Left lung (tissue), 10 donors: ENCODE data around the gene ICOS. TPM values are rescaled to one million over a fixed set of nuclear protein-coding genes. Genes with fewer than 3 reads are reported as not detected.

Experiments used
- ATAC-seq: fragments of 200-7000 bp; cut with Tn5 transposase; one replicate; pipeline ENCODE4 v1.9.1; 2020; ENCODE audit warnings: moderate library complexity
- DNase-seq, 4 donors: peaks; one replicate each; pipeline ENCODE4 v3.0.0-alpha.2; 2013 to 2020
- H3K27ac ChIP-seq, 2 donors: fragments of 200-600 bp; sonication (generic) in 1 of 2; one replicate each; pipeline versions ENCODE4 v1.5.0 to v1.8.0; 2020 to 2021
- H3K27me3 ChIP-seq, 2 donors: fragments of 200-600 bp; sonication (generic) in 1 of 2; one replicate each; pipeline versions ENCODE4 v1.5.0 to v1.8.0; 2020 to 2021
- H3K36me3 ChIP-seq, 2 donors: fragments of 200-600 bp; sonication (generic) in 1 of 2; one replicate each; pipeline versions ENCODE4 v1.5.0 to v1.8.0; 2020 to 2021
- H3K4me1 ChIP-seq, 2 donors: fragments of 200-600 bp; one replicate each; pipeline ENCODE4 v1.8.0; 2021
- H3K4me3 ChIP-seq, 2 donors: fragments of 200-600 bp; sonication (generic) in 1 of 2; one replicate each; pipeline versions ENCODE4 v1.5.0 to v1.8.0; 2020 to 2021; ENCODE audit warnings: mild to moderate bottlenecking in 1 of 2
- H3K9me3 ChIP-seq, 2 donors: fragments of 200-600 bp; sonication (generic) in 1 of 2; one replicate each; pipeline versions ENCODE4 v1.5.0 to v1.8.0; 2020 to 2021
- intact Hi-C, 2 donors: fragments of 100-400 bp; cut with DNase I; formaldehyde crosslinking; loops; one replicate each; pipeline versions ENCODE4 v1.11.2 to v1.14.2; 2022
- polyA plus RNA-seq, 6 donors: library from polyadenylated mRNA; unstranded; fragments of 120-200 nt; gene quantifications; one replicate each; pipeline ENCODE4 v1.2.1, GENCODE V29; 2013; ENCODE audit not compliant: insufficient read length in 6 of 6
- total RNA-seq, 2 donors: library from RNA; stranded (reverse); fragmentation: NEBNext Ultra II Directional; extraction: Animal tissue kit (Norgen Biotek cat#: 25700); gene quantifications; one replicate each; pipeline ENCODE4 v1.2.1, GENCODE V29; 2021
- TF ChIP-seq, protein P1 (sequence below), 2 donors: fragments of 200-600 bp; sonication (generic) in 1 of 2; IDR thresholded peaks; one replicate each; pipeline versions ENCODE4 v1.5.0 to v1.8.0; 2021; ENCODE audit warnings: antibody characterized with exemption in 2 of 2
- donor health status: DM: no; HTN: yes; CAD: no.
- donor health status: DM: no; HTN: no; CAD: no.

The ICOS gene
- total and polyA plus RNA-seq, 8 donors, result 0.04 to 0.71 (median 0.16) TPM; not detected in 2

DNA sequence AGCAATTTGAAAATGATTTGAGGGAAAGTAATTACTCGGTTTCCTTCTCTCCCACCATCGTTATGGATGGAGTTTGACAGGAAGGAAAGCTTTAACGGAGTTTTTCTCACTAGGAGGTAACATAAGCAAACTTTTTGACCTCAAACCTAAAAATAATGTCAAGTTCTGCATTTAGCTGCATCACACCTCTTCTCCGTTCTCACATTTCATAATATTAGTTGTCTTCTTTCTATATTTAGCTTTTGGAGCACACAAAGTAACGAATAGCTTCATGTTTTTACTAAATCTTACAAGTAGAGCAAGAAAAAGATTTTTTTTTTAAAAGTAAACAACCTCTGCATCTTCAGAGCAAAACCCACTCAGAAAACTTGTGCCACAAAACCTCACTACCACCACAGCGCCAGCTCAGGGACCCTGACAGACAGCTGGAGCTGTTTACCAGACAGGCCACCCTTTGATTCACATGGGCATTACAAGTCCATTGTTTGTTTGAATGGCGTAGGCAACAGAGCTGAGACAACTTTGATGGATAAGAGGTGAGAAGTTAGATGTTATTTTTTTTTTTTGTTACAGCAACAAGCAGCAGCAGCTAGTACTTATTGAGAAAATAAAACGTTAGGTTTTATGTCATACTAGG lies 21.9 kb upstream of the ICOS start:
- DNase-seq (no peak), ATAC-seq (no peak)
- Histone ChIP-seq H3K27ac (no peak overlapping the region), H3K4me3 (no peak overlapping the region), H3K4me1 (peaks cover 0 to 2% of the 10 kb centered on the region in 2 donors), H3K9me3 (no peaks in the 10 kb centered on the region), H3K27me3 (no peaks in the 10 kb centered on the region), H3K36me3 (no peaks in the 10 kb centered on the region)
- intact Hi-C loops, result no loop called here
- TF ChIP-seq, protein P1, sequence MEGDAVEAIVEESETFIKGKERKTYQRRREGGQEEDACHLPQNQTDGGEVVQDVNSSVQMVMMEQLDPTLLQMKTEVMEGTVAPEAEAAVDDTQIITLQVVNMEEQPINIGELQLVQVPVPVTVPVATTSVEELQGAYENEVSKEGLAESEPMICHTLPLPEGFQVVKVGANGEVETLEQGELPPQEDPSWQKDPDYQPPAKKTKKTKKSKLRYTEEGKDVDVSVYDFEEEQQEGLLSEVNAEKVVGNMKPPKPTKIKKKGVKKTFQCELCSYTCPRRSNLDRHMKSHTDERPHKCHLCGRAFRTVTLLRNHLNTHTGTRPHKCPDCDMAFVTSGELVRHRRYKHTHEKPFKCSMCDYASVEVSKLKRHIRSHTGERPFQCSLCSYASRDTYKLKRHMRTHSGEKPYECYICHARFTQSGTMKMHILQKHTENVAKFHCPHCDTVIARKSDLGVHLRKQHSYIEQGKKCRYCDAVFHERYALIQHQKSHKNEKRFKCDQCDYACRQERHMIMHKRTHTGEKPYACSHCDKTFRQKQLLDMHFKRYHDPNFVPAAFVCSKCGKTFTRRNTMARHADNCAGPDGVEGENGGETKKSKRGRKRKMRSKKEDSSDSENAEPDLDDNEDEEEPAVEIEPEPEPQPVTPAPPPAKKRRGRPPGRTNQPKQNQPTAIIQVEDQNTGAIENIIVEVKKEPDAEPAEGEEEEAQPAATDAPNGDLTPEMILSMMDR (IDR thresholded peaks at IDR 0.05), result no peak

DNA sequence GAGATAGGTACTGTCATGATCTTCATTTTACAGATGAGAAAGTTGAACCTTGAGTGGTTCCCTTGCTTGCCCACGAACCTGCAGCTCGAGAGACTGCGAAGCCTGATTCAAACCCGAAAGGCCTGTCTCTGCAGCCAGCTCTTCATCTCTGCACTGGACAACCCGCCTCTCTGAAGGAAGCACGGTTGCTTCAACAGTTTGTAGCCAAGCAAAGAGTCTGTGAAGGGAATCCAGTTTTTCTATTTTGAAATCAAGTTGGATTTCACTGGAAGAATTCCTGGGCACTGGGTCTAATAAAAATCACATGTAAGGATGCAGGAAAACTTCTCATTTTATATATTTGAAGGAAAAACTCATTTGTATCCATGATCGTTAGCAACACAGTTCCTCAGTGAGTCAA lies 21.3 kb upstream of the ICOS start:
- ATAC-seq, result peak; percentile 31
- TF ChIP-seq, protein P1 (IDR thresholded peaks at IDR 0.05), result no peak
- intact Hi-C loops, result no loop called here
- no peak overlapping the region for H3K4me3 ChIP-seq
- no peaks in the 10 kb centered on the region for H3K9me3 ChIP-seq
- DNase-seq, result no peak
- H3K4me1 ChIP-seq, result no peaks in the 10 kb centered on the region
- no peak overlapping the region for H3K27ac ChIP-seq
- no peaks in the 10 kb centered on the region for H3K27me3 ChIP-seq
- no peaks in the 10 kb centered on the region for H3K36me3 ChIP-seq

DNA sequence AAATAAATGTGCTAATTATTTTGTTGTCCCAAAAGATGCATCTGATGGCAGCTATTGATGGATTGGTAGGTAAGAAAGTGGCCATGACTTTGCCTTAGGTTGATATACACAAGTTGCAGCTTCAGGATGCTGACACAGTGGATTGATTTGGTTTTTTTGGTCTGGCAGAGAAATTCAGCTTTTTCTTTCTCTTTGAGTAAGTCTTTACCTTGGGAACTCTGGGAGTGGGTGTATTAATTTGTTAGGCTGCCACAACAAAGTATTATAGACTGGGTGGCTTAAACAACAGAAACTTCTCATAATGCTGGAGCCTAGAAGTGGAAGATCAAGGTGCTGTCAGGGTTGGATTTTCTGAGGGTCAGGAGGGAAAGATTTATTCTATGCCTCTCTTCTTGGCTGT lies 19.8 kb upstream of the ICOS start:
- Histone ChIP-seq H3K4me1 (no peaks in the 10 kb centered on the region), H3K27ac (no peak overlapping the region), H3K36me3 (no peaks in the 10 kb centered on the region), H3K4me3 (no peak overlapping the region), H3K27me3 (no peaks in the 10 kb centered on the region), H3K9me3 (no peaks in the 10 kb centered on the region)
- DNase-seq, result no peak
- intact Hi-C loops, result no loop called here
- ATAC-seq, result no peak
- TF ChIP-seq, protein P1 (IDR thresholded peaks at IDR 0.05), result no peak

DNA sequence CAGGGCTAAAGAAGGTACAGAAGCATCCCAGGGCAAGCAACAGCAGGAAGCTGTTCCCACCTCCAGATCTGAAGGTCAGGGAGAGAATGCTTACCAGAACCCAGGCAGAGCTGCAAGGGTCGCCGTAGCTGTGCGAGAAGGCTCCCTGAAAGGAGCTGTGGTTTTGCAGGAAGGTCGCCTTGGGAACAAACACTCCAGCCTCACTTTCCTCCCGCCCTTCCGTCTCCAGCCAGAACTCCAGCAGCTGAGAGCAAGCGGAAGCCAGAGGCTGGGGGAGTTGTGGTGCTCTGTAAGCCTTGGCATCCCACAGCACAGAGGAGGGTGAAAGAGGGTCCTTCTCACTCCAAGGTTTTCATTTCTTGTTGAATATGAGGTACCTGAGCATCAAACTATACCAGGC lies 18.3 kb upstream of the ICOS start:
- H3K9me3 ChIP-seq, result no peaks in the 10 kb centered on the region
- TF ChIP-seq, protein P1 (IDR thresholded peaks at IDR 0.05), result no peak
- intact Hi-C loops, result no loop called here
- DNase-seq (peak in 1 of 4 donors; percentile 57), ATAC-seq (no peak)
- no peak overlapping the region for H3K27ac ChIP-seq
- H3K4me1 ChIP-seq, result no peaks in the 10 kb centered on the region
- H3K36me3 ChIP-seq, result no peaks in the 10 kb centered on the region
- no peak overlapping the region for H3K4me3 ChIP-seq
- H3K27me3 ChIP-seq, result no peaks in the 10 kb centered on the region

DNA sequence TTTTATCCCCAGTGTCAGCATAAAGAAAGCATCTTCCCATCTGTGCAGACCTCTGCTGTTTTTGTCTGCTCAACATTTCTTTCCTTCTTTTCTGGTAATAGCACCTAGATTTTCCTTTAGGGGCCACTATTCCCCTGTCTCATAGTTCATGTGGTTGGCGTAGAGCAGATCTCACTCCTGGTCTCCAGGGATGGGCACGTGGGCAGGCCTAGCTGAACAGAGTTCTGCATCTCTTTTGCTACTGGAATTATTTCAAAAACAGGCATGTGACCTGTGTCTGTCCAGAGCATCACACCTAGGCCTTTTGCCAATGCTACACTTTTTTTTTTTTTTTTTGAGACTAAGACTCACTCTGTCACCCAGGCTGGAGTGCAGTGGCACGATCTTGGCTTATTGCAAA lies 17.7 kb upstream of the ICOS start:
- no peaks in the 10 kb centered on the region for H3K9me3 ChIP-seq
- H3K27me3 ChIP-seq, result no peaks in the 10 kb centered on the region
- DNase-seq (no peak), ATAC-seq (no peak)
- intact Hi-C loops, result no loop called here
- H3K27ac ChIP-seq, result no peak overlapping the region
- no peaks in the 10 kb centered on the region for H3K4me1 ChIP-seq
- no peak overlapping the region for H3K4me3 ChIP-seq
- TF ChIP-seq, protein P1 (IDR thresholded peaks at IDR 0.05), result no peak
- no peaks in the 10 kb centered on the region for H3K36me3 ChIP-seq
